ENCODE results near the gene METTL13. TPM values are rescaled to one million over a fixed set of nuclear protein-coding genes. Genes with fewer than 3 reads are reported as not detected.

The METTL13 gene
- total RNA-seq, 1 experiment from 2014 or later: 115 TPM

GRCh38 chr1:171785766-171786165 lies 4.3 kb downstream of the METTL13 start:
- Histone ChIP-seq H3K79me2 (ENCODE audit: low read length) (peaks cover 87% of the 10 kb centered on the region), H3K4me2 (ENCODE audit: low read length) (no peak overlapping the region), H3K4me3 (ENCODE audit: low read length) (no peak overlapping the region), H4K20me1 (ENCODE audit: low read length) (0 out of 2 replicates have a peak, but pooled peaks cover 4% of the 10 kb centered on the region), H3K36me3 (ENCODE audit: low read depth, low read length) (peaks cover 78% of the 10 kb centered on the region), H3K9me2 (replicated peaks; ENCODE audit: low read length) (no peaks in the 10 kb centered on the region), H3F3A (ENCODE audit: low read length, unreplicated experiment) (peaks cover 2% of the 10 kb centered on the region), H3K27ac (ENCODE audit: low read length) (no peak overlapping the region), H3K4me1 (ENCODE audit: insufficient read depth, low read length) (peaks cover 31% of the 10 kb centered on the region), H2AFZ (ENCODE audit: low read length) (no peak overlapping the region), H3K27me3 (ENCODE audit: low read length) (no peaks in the 10 kb centered on the region), H3K9ac (ENCODE audit: low read length) (no peak overlapping the region), H3K9me3 (ENCODE audit: low read length) (no peaks in the 10 kb centered on the region)
- CTCF ChIA-PET: interaction anchor here (0.7 to 1.0 kb wide), 2 partner anchors 15 to 198 kb away, joined by 3 read pairs; no protein-coding TSS in a partner anchor
- ATAC-seq (no peak), DNase-seq (no peak)
- intact Hi-C loops (cut with micrococcal nuclease): no loop called here
- BruUV-seq (replicated peaks): no TSS peak
- POLR2A ChIA-PET (ENCODE audit: unreplicated experiment): no interaction called here
- TF ChIP-seq EZH2 (IDR thresholded peaks at IDR 0.05; ENCODE audit: low read length, unreplicated experiment) (no peak), CTCF (conservative IDR thresholded peaks at IDR 0.05; ENCODE audit: low read depth, low read length) (no peak), EZH2phosphoT487 (IDR thresholded peaks at IDR 0.05; ENCODE audit: borderline replicate concordance, low read length) (no peak)

- Histone ChIP-seq H3K9me2 (replicated peaks; ENCODE audit: low read length) (no peaks in the 10 kb centered on the region), H3K4me1 (ENCODE audit: insufficient read depth, low read length) (peaks cover 29% of the 10 kb centered on the region), H3K9me3 (ENCODE audit: low read length) (no peaks in the 10 kb centered on the region), H3K79me2 (ENCODE audit: low read length) (peaks cover 90% of the 10 kb centered on the region), H3K27me3 (ENCODE audit: low read length) (no peaks in the 10 kb centered on the region), H3K9ac (ENCODE audit: low read length) (no peak overlapping the region), H3K4me2 (ENCODE audit: low read length) (no peak overlapping the region), H3K4me3 (ENCODE audit: low read length) (no peak overlapping the region), H3K27ac (ENCODE audit: low read length) (no peak overlapping the region), H3F3A (ENCODE audit: low read length, unreplicated experiment) (no peaks in the 10 kb centered on the region), H4K20me1 (ENCODE audit: low read length) (0 out of 2 replicates have a peak, but pooled peaks cover 5% of the 10 kb centered on the region), H2AFZ (ENCODE audit: low read length) (no peak overlapping the region), H3K36me3 (ENCODE audit: low read depth, low read length) (peaks cover 86% of the 10 kb centered on the region)
- DNase-seq (no peak), ATAC-seq (no peak)
- POLR2A ChIA-PET (ENCODE audit: unreplicated experiment): no interaction called here
- intact Hi-C loops (cut with micrococcal nuclease): no loop called here
- TF ChIP-seq EZH2phosphoT487 (IDR thresholded peaks at IDR 0.05; ENCODE audit: borderline replicate concordance, low read length) (no peak), EZH2 (IDR thresholded peaks at IDR 0.05; ENCODE audit: low read length, unreplicated experiment) (no peak), CTCF (conservative IDR thresholded peaks at IDR 0.05; ENCODE audit: low read depth, low read length) (no peak)
- CTCF ChIA-PET: no interaction called here
- BruUV-seq (replicated peaks): no TSS peak
Observed at GRCh38 chr1:171786534-171786933, 5.1 kb downstream of the METTL13 start.

DNA sequence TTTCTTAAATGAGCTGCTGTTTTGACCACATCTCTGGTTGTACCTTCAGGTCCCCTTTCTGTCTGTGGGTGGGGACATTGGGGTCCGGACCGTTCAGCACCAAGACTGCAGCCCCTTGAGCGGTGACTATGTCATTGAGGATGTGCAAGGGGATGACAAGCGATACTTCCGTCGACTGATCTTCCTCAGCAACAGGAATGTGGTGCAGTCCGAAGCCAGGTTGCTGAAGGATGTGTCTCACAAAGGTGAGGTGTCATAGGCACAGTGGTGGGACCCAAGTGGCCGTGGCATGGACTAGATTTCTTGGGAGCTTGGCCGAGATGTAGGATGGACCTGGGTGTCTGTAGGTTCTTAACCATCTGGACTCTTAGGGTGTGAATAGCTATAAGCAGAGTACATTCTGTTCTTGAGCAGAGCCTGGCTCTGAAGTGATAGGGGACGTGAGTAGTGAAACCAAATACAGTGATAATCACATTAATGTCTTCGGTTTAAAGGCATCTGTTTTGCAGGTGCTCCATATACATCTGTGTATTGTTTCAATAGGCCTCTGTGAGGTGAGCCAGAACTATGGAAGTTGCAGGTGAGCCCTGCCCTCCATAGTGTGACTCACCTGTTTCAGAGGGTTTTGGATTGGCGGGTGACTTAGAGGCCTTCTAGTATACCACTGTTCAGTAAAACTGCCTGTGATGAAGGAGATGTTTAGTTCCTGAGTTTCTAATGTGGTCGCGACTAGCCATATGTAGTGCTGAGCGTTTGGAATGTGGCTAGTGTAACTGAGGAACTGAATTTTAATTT lies 6.4 kb downstream of the METTL13 start:
- no peaks in the 10 kb centered on the region for H3F3A ChIP-seq (ENCODE audit: low read length, unreplicated experiment)
- H3K36me3 ChIP-seq (ENCODE audit: low read depth, low read length): peaks cover 96% of the 10 kb centered on the region
- 0 out of 2 replicates have a peak, but pooled peaks cover 5% of the 10 kb centered on the region for H4K20me1 ChIP-seq (ENCODE audit: low read length)
- no peak overlapping the region for H3K9ac ChIP-seq (ENCODE audit: low read length)
- no peaks in the 10 kb centered on the region for H3K27me3 ChIP-seq (ENCODE audit: low read length)
- H3K79me2 ChIP-seq (ENCODE audit: low read length): peaks cover 77% of the 10 kb centered on the region
- H3K9me2 ChIP-seq (replicated peaks; ENCODE audit: low read length): no peaks in the 10 kb centered on the region
- peaks cover 22% of the 10 kb centered on the region for H3K4me1 ChIP-seq (ENCODE audit: insufficient read depth, low read length)
- H3K4me2 ChIP-seq (ENCODE audit: low read length): no peak overlapping the region
- no peaks in the 10 kb centered on the region for H3K9me3 ChIP-seq (ENCODE audit: low read length)
- POLR2A ChIA-PET (ENCODE audit: unreplicated experiment): interaction anchor here (0.7 kb wide), 1 partner anchor 68 kb away, joined by 6 read pairs; no protein-coding TSS in a partner anchor
- DNase-seq (peak; percentile 50), ATAC-seq (peak; percentile 52; the same call in 1 of the 2 replicates)
- no peak overlapping the region for H3K27ac ChIP-seq (ENCODE audit: low read length)
- TF ChIP-seq EZH2 (IDR thresholded peaks at IDR 0.05; ENCODE audit: low read length, unreplicated experiment) (no peak), CTCF (conservative IDR thresholded peaks at IDR 0.05; ENCODE audit: low read depth, low read length) (no peak), EZH2phosphoT487 (IDR thresholded peaks at IDR 0.05; ENCODE audit: borderline replicate concordance, low read length) (no peak)
- no TSS peak for BruUV-seq (replicated peaks)
- no peak overlapping the region for H2AFZ ChIP-seq (ENCODE audit: low read length)
- H3K4me3 ChIP-seq (ENCODE audit: low read length): no peak overlapping the region
- intact Hi-C loops (cut with micrococcal nuclease): no loop called here
- CTCF ChIA-PET: no interaction called here
